GM23248 (cell line): ENCODE data around the gene USP24. TPM values are rescaled to one million over a fixed set of nuclear protein-coding genes. Genes with fewer than 3 reads are reported as not detected.

ENCODE experiments used
- DNase-seq: peaks from one replicate; pipeline ENCODE4 v3.0.0-alpha.2; 2015
- H2AFZ ChIP-seq: fragments of 200-600 bp; sonication (generic); 2 replicates; pipeline ENCODE4 v1.6.1; 2016; ENCODE audit warnings: antibody characterized with exemption
- H3F3A ChIP-seq: fragments of 200-600 bp; sonication (generic); 2 replicates; pipeline ENCODE4 v1.6.1; 2016; ENCODE audit warnings: mild to moderate bottlenecking, antibody characterized with exemption, mixed run types; ENCODE audit not compliant: insufficient read depth
- H3K27ac ChIP-seq: fragments of 200-600 bp; sonication (generic); 2 replicates; pipeline ENCODE4 v1.5.1; 2016; ENCODE audit warnings: mild to moderate bottlenecking
- H3K27me3 ChIP-seq: fragments of 200-600 bp; sonication (generic); replicated peaks from 2 replicates; pipeline ENCODE4 v1.6.1; 2016; ENCODE audit warnings: mild to moderate bottlenecking; ENCODE audit not compliant: insufficient read depth
- H3K36me3 ChIP-seq: fragments of 200-600 bp; sonication (generic); 2 replicates; pipeline ENCODE4 v1.6.1; 2016; ENCODE audit warnings: low read depth, mild to moderate bottlenecking
- H3K4me1 ChIP-seq: fragments of 200-600 bp; sonication (generic); 2 replicates; pipeline ENCODE4 v1.6.1; 2016; ENCODE audit warnings: mild to moderate bottlenecking; ENCODE audit not compliant: insufficient read depth
- H3K4me2 ChIP-seq: fragments of 200-600 bp; sonication (generic); one replicate; pipeline ENCODE4 v1.6.1; 2016; ENCODE audit warnings: mild to moderate bottlenecking; ENCODE audit not compliant: unreplicated experiment
- H3K4me3 ChIP-seq: fragments of 200-600 bp; sonication (generic); 2 replicates; pipeline ENCODE4 v1.5.1; 2016; ENCODE audit warnings: mild to moderate bottlenecking
- H3K79me2 ChIP-seq: fragments of 200-600 bp; sonication (generic); 2 replicates; pipeline ENCODE4 v1.6.1; 2016; ENCODE audit warnings: mild to moderate bottlenecking; ENCODE audit not compliant: insufficient read depth
- H3K9ac ChIP-seq: fragments of 200-600 bp; sonication (generic); 2 replicates; pipeline ENCODE4 v1.6.1; 2016; ENCODE audit warnings: mild to moderate bottlenecking
- H3K9me2 ChIP-seq: fragments of 200-600 bp; sonication (generic); 2 replicates; pipeline ENCODE4 v1.6.1; 2016; ENCODE audit warnings: mixed run types, mild to moderate bottlenecking, moderate library complexity; ENCODE audit not compliant: insufficient read depth
- H3K9me3 ChIP-seq: fragments of 200-600 bp; sonication (generic); one replicate; pipeline ENCODE4 v1.6.1; 2017; ENCODE audit warnings: low read depth
- H4K20me1 ChIP-seq: fragments of 200-600 bp; sonication (generic); 2 replicates; pipeline ENCODE4 v1.6.0; 2016; ENCODE audit not compliant: insufficient read depth
- EZH2 ChIP-seq: fragments of 200-600 bp; sonication (generic); IDR thresholded peaks from 2 replicates; pipeline ENCODE4 v1.6.1; 2018; ENCODE audit warnings: antibody characterized with exemption, mild to moderate bottlenecking; ENCODE audit not compliant: insufficient read depth, poor library complexity, severe bottlenecking
- EZH2phosphoT487 ChIP-seq: fragments of 200-600 bp; sonication (generic); IDR thresholded peaks from 2 replicates; pipeline ENCODE4 v1.6.1; 2018; ENCODE audit warnings: antibody characterized with exemption, moderate library complexity, mild to moderate bottlenecking, low read depth; ENCODE audit not compliant: insufficient read depth
- WGBS, 2 experiments: methylation state at CpG; one replicate each; pipeline ENCODE4 v1.1.6; 2015 to 2017; ENCODE audit warnings: low lambda C conversion rate in 2 of 2, low coverage in 1 of 2; ENCODE audit errors: missing lambda C conversion rate in 2 of 2; 5-methylcytosine and 5-hydroxymethylcytosine counted together
- in situ Hi-C: fragments of 300-500 bp; cut with MboI; formaldehyde crosslinking; loops from 2 replicates; pipeline ENCODE4 v1.15.0; 2020
- polyA plus RNA-seq: library from polyadenylated mRNA; unstranded; fragments of >200 nt; fragmentation: Nextera tagmentation; extraction: Ambion mirVana; gene quantifications from 2 replicates; pipeline ENCODE4 v1.2.1, GENCODE V29; 2016
- total RNA-seq: library from RNA; depleted of rRNA; stranded (reverse); fragments of >200 nt; shearing (Covaris generic); gene quantifications from 2 replicates; pipeline ENCODE4 v1.2.3, GENCODE V29; 2014

USP24 gene
- total and polyA plus RNA-seq, 2 experiments from 2014 or later, result 3.3 to 16.3 TPM

- Histone ChIP-seq H3K4me1 (peaks cover 18% of the 10 kb centered on the region), H2AFZ (0 out of 2 replicates have a peak overlapping the region, but pooled peaks have one; percentile 44), H4K20me1 (no peaks in the 10 kb centered on the region), H3K4me3 (no peak overlapping the region), H3K9me3 (no peaks in the 10 kb centered on the region), H3K9ac (no peak overlapping the region), H3K36me3 (no peaks in the 10 kb centered on the region), H3K27ac (peak overlapping the region; percentile 28; the same call in 1 of the 2 replicates), H3K27me3 (no peaks in the 10 kb centered on the region), H3K79me2 (no peaks in the 10 kb centered on the region), H3K4me2 (peak overlapping the region; percentile 53), H3F3A (peaks cover 23% of the 10 kb centered on the region), H3K9me2 (no peaks in the 10 kb centered on the region)
- peak; percentile 81 for DNase-seq
- WGBS, 2 experiments, result 37 to 41% methylated on average over 6 of the region's 6 CpGs
- in situ Hi-C loops, result no loop called here
- no peak for TF ChIP-seq EZH2phosphoT487
- no peak for TF ChIP-seq EZH2
Measured at GRCh38 chr1:55244476-55245099, 29.4 kb upstream of the USP24 start.

GRCh38 chr1:55243655-55244054 lies 28.5 kb upstream of the USP24 start:
- no peaks in the 10 kb centered on the region for H4K20me1 ChIP-seq
- no peak overlapping the region for H3K27ac ChIP-seq
- peaks cover 23% of the 10 kb centered on the region for H3F3A ChIP-seq
- H3K9me3 ChIP-seq, result no peaks in the 10 kb centered on the region
- no peaks in the 10 kb centered on the region for H3K9me2 ChIP-seq
- H3K4me2 ChIP-seq, result no peak overlapping the region
- WGBS, 2 experiments, result 99 to 100% methylated on average over 2 of the region's 2 CpGs
- TF ChIP-seq EZH2phosphoT487 (no peak), EZH2 (no peak)
- H3K4me1 ChIP-seq, result peaks cover 18% of the 10 kb centered on the region
- H3K9ac ChIP-seq, result no peak overlapping the region
- H3K79me2 ChIP-seq, result no peaks in the 10 kb centered on the region
- no peak overlapping the region for H3K4me3 ChIP-seq
- no peak overlapping the region for H2AFZ ChIP-seq
- H3K27me3 ChIP-seq, result no peaks in the 10 kb centered on the region
- in situ Hi-C loops, result no loop called here
- H3K36me3 ChIP-seq, result no peaks in the 10 kb centered on the region
- DNase-seq, result no peak

GRCh38 chr1:55239548-55239947 lies 24.4 kb upstream of the USP24 start:
- TF ChIP-seq EZH2 (no peak), EZH2phosphoT487 (no peak)
- in situ Hi-C loops, result no loop called here
- no peak overlapping the region for H3K9ac ChIP-seq
- H2AFZ ChIP-seq, result no peak overlapping the region
- H3K9me3 ChIP-seq, result no peaks in the 10 kb centered on the region
- H4K20me1 ChIP-seq, result no peaks in the 10 kb centered on the region
- no peaks in the 10 kb centered on the region for H3K9me2 ChIP-seq
- WGBS, 2 experiments, result 80 to 81% methylated on average over 2 of the region's 2 CpGs
- H3K4me3 ChIP-seq, result no peak overlapping the region
- H3K4me2 ChIP-seq, result no peak overlapping the region
- no peak overlapping the region for H3K27ac ChIP-seq
- no peaks in the 10 kb centered on the region for H3K27me3 ChIP-seq
- H3K79me2 ChIP-seq, result no peaks in the 10 kb centered on the region
- no peaks in the 10 kb centered on the region for H3K36me3 ChIP-seq
- H3F3A ChIP-seq, result peaks cover 26% of the 10 kb centered on the region
- peaks cover 25% of the 10 kb centered on the region for H3K4me1 ChIP-seq
- DNase-seq, result no peak

GRCh38 chr1:55235722-55236121 lies 20.6 kb upstream of the USP24 start:
- no peak for TF ChIP-seq EZH2phosphoT487
- no peak for TF ChIP-seq EZH2
- H3K4me3 ChIP-seq, result peak overlapping the region; percentile 30; the same call in 1 of the 2 replicates
- H3K9me2 ChIP-seq, result no peaks in the 10 kb centered on the region
- H4K20me1 ChIP-seq, result no peaks in the 10 kb centered on the region
- H3K36me3 ChIP-seq, result no peaks in the 10 kb centered on the region
- H2AFZ ChIP-seq, result no peak overlapping the region
- H3K4me2 ChIP-seq, result peak overlapping the region; percentile 79
- H3K9ac ChIP-seq, result no peak overlapping the region
- WGBS, 2 experiments, result 4 to 5% methylated on average over 4 of the region's 4 CpGs
- peaks cover 31% of the 10 kb centered on the region for H3F3A ChIP-seq
- H3K9me3 ChIP-seq, result no peaks in the 10 kb centered on the region
- no peaks in the 10 kb centered on the region for H3K79me2 ChIP-seq
- DNase-seq, result peak; percentile 88
- H3K27me3 ChIP-seq, result no peaks in the 10 kb centered on the region
- in situ Hi-C loops, result no loop called here
- H3K4me1 ChIP-seq, result peaks cover 37% of the 10 kb centered on the region
- H3K27ac ChIP-seq, result peak overlapping the region; percentile 21; the same call in 1 of the 2 replicates
